Mesendoderm (in vitro differentiated cells): ENCODE results near the gene APOBEC3G.

Experiments
- DNase-seq: peaks from one replicate; pipeline ENCODE4 v3.0.0; 2013
- H2AK5ac ChIP-seq: 2 replicates; pipeline ENCODE4 v1.6.1; 2013; ENCODE audit warnings: low read length, inconsistent platforms
- H2BK120ac ChIP-seq: 2 replicates; pipeline ENCODE4 v1.6.1; 2013; ENCODE audit warnings: low read depth, mild to moderate bottlenecking, low read length, moderate library complexity, mixed read lengths
- H2BK15ac ChIP-seq: replicated peaks from 2 replicates; pipeline ENCODE4 v1.6.1; 2013; ENCODE audit warnings: low read depth, mild to moderate bottlenecking, moderate library complexity
- H2BK5ac ChIP-seq: 2 replicates; pipeline ENCODE4 v1.6.1; 2013; ENCODE audit warnings: low read length, inconsistent platforms
- H3K18ac ChIP-seq: 2 replicates; pipeline ENCODE4 v1.6.1; 2013; ENCODE audit warnings: mild to moderate bottlenecking, low read length, mixed read lengths
- H3K23ac ChIP-seq: one replicate; pipeline ENCODE4 v1.6.1; 2013; ENCODE audit warnings: low read length
- H3K27ac ChIP-seq: 2 replicates; pipeline ENCODE4 v1.5.1; 2013; ENCODE audit warnings: low read depth, mild to moderate bottlenecking, inconsistent platforms, low read length, moderate library complexity
- H3K27me3 ChIP-seq: 2 replicates; pipeline ENCODE4 v1.6.1; 2013; ENCODE audit warnings: low read length, control low read depth, mild to moderate bottlenecking, inconsistent platforms; ENCODE audit not compliant: insufficient read depth, poor library complexity
- H3K36me3 ChIP-seq: 2 replicates; pipeline ENCODE4 v1.6.1; 2013; ENCODE audit warnings: low read length, inconsistent platforms; ENCODE audit not compliant: control insufficient read depth, insufficient read depth
- H3K4ac ChIP-seq: one replicate; pipeline ENCODE4 v1.6.1; 2013; ENCODE audit warnings: low read depth, mild to moderate bottlenecking, low read length, moderate library complexity
- H3K4me1 ChIP-seq: 2 replicates; pipeline ENCODE4 v1.6.1; 2013; ENCODE audit warnings: low read depth, low read length, inconsistent platforms; ENCODE audit not compliant: control insufficient read depth
- H3K4me2 ChIP-seq: 2 replicates; pipeline ENCODE4 v1.6.1; 2013; ENCODE audit warnings: low read length
- H3K4me3 ChIP-seq: 2 replicates; pipeline ENCODE4 v1.5.1; 2013; ENCODE audit warnings: mild to moderate bottlenecking, low read length
- H3K56ac ChIP-seq: one replicate; pipeline ENCODE4 v1.6.1; 2013; ENCODE audit warnings: low read length
- H3K79me1 ChIP-seq: 2 replicates; pipeline ENCODE4 v1.6.1; 2013; ENCODE audit warnings: low read length, inconsistent platforms
- H3K79me2 ChIP-seq: 2 replicates; pipeline ENCODE4 v1.6.1; 2013; ENCODE audit warnings: mild to moderate bottlenecking, low read length; ENCODE audit not compliant: control insufficient read depth, insufficient read depth
- H3K9ac ChIP-seq: 2 replicates; pipeline ENCODE4 v1.6.1; 2013; ENCODE audit warnings: low read length, inconsistent platforms
- H4K5ac ChIP-seq: one replicate; pipeline ENCODE4 v1.6.1; 2013; ENCODE audit warnings: low read length
- H4K8ac ChIP-seq: one replicate; pipeline ENCODE4 v1.6.1; 2013; ENCODE audit warnings: low read depth, mild to moderate bottlenecking, control low read depth, low read length, moderate library complexity
- WGBS: extraction: QIAGEN DNeasy Blood & Tissue Kit; methylation state at CpG from one replicate; pipeline ENCODE4 v1.1.7; 2013; ENCODE audit warnings: low lambda C conversion rate, missing lambda C conversion rate; ENCODE audit not compliant: insufficient coverage; ENCODE audit errors: extremely low coverage; 5-methylcytosine and 5-hydroxymethylcytosine counted together

Gene APOBEC3G

DNA sequence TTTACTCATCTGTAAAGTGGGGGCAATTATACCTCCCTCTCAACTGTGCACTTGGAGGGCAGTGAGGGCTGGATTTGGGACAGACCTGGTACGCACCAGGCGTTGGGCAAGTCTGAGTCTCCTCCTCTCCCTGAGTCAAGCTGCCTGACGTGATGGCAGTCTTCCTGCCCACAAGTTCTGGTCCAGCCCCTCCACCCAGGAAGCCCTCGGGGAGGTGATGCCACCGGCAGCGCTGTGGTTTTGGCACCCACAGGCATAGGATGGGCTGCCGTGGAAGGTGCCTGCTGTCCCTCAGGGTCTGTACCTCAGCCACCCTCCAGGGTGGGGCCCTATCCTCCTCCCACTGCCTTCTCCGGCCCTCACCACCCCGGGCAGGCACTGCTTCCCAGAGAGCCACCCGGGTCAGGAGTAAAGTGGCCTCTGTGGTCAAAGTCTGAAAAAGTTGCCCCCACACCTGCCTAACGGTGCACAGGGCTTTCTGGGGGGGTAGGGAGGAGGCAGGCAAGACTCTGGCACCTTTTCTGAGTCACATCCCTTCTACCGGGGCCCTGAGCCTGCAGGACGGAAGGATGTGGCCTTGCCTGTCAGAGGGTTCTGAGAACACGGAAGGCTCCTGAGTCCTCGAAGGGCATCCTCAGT lies 13.5 kb downstream of the APOBEC3G start:
- no peak for DNase-seq

DNA sequence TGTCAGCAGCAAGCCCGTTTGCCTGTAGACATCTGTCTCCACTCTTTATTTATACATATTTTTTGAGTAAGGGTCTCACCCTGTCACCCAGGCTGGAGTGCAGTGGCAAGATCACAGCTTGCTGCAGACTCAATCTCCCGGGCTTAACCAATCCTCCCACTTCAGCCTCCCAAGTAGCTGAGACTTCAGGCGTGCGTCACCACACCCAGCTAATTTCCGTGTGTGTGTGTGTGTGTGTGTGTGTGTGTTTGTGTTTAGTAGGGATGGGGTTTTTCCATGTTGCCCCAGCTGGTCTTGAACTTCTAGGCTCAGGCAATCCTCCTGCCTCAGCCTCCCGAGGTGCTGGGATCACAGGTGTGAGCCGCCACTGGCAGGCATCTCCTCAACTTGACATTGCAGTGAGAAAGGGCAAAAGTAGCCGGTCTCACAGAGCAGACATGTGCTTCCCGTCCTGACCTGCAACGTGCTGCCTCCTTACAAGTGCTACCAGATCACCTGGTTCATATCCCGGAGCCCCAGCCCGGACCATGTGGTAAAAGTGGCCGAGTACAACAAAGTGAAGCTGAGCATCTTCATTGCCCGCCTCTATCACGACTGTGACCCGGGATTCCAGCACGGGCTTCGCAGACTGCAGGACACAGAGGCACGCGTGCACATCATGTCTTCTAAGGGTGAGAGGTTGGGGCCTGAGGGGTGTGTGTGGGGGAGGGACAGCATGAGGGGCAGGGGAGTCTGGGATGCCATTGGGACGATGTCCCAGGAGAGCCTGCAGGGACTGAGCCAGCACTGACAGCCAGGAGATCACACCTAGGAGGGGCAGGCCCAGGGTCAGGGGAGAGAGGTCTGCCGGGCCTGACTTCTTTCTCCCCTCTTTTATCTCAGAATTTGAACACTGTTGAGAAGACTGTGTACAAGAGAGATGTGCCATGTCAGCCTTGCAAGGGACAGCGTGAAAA lies 14.3 kb downstream of the APOBEC3G start:
- Histone ChIP-seq H2AK5ac (no peak overlapping the region), H3K56ac (peak overlapping the region; percentile 39), H3K79me2 (no peaks in the 10 kb centered on the region), H4K5ac (no peak overlapping the region), H3K27me3 (no peaks in the 10 kb centered on the region), H3K27ac (no peak overlapping the region), H3K4me2 (no peak overlapping the region), H3K79me1 (no peaks in the 10 kb centered on the region), H3K18ac (no peak overlapping the region), H2BK15ac (no peak overlapping the region), H3K36me3 (no peaks in the 10 kb centered on the region), H3K4ac (no peak overlapping the region), H2BK120ac (no peak overlapping the region), H4K8ac (no peak overlapping the region), H2BK5ac (no peak overlapping the region), H3K4me1 (peaks cover 2% of the 10 kb centered on the region), H3K9ac (no peak overlapping the region), H3K23ac (no peak overlapping the region), H3K4me3 (no peak overlapping the region)
- no peak for DNase-seq
- no CpG with 5 or more reads among the region's 23 CpGs for WGBS

More for the DNA sequence above, 13.5 kb downstream of the APOBEC3G start:
- WGBS = no CpG with 5 or more reads among the region's 15 CpGs
- Histone ChIP-seq H3K4me3 (no peak overlapping the region), H3K18ac (no peak overlapping the region), H3K56ac (no peak overlapping the region), H3K36me3 (no peaks in the 10 kb centered on the region), H2AK5ac (peak overlapping the region; percentile 65), H3K4me2 (no peak overlapping the region), H3K27ac (no peak overlapping the region), H3K79me2 (no peaks in the 10 kb centered on the region), H3K23ac (no peak overlapping the region), H3K4ac (no peak overlapping the region), H4K5ac (no peak overlapping the region), H3K27me3 (no peaks in the 10 kb centered on the region), H2BK15ac (no peak overlapping the region), H2BK120ac (no peak overlapping the region), H3K79me1 (no peaks in the 10 kb centered on the region), H3K4me1 (peaks cover 2% of the 10 kb centered on the region), H4K8ac (no peak overlapping the region), H2BK5ac (no peak overlapping the region), H3K9ac (no peak overlapping the region)

DNA sequence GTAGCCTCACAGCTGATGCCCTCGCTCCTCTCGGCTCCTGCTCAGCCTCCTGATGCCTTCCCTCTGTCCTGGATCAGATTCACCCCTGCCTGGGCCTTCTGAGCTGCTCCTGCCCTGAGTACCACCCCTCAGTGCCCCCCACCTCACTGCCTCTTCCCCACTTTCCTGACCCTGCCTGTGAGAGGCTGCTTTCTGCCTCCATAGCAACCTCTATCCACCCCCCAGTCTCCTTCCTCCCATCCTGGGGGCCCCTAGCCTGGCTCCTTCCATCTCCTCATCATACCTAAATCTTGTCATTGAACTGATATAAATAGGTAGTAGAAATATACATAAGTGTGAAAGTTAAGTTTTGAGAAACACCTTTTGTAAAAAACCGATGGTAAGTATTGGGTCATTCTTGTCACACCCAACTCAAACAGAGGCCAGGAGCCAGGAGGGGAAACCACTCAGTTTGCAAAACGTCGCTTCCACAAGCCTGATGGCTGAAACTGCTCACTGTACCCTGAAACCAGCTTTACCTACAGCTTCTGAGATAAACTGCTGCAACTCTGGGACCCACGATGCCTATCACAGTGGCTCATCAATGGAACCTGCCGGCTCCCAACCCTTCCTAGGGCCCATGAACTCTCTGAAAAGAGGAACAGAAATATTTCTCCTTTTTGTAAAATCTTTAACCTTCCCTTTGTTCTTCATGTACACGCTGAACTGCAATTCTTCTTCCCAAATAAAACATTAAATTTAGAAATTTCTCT lies 15.2 kb downstream of the APOBEC3G start:
- Histone ChIP-seq H2BK15ac (no peak overlapping the region), H2BK120ac (no peak overlapping the region), H3K27me3 (no peaks in the 10 kb centered on the region), H2AK5ac (no peak overlapping the region), H3K4me2 (no peak overlapping the region), H3K79me2 (no peaks in the 10 kb centered on the region), H4K8ac (no peak overlapping the region), H3K36me3 (no peaks in the 10 kb centered on the region), H3K79me1 (no peaks in the 10 kb centered on the region), H3K23ac (no peak overlapping the region), H3K27ac (no peak overlapping the region), H3K4ac (no peak overlapping the region), H3K18ac (no peak overlapping the region), H2BK5ac (no peak overlapping the region), H3K4me3 (no peak overlapping the region), H3K4me1 (peaks cover 2% of the 10 kb centered on the region), H3K9ac (no peak overlapping the region), H4K5ac (no peak overlapping the region), H3K56ac (peak overlapping the region; percentile 42)
- 100% methylated on average over 1 of the region's 8 CpGs for WGBS
- no peak for DNase-seq

DNA sequence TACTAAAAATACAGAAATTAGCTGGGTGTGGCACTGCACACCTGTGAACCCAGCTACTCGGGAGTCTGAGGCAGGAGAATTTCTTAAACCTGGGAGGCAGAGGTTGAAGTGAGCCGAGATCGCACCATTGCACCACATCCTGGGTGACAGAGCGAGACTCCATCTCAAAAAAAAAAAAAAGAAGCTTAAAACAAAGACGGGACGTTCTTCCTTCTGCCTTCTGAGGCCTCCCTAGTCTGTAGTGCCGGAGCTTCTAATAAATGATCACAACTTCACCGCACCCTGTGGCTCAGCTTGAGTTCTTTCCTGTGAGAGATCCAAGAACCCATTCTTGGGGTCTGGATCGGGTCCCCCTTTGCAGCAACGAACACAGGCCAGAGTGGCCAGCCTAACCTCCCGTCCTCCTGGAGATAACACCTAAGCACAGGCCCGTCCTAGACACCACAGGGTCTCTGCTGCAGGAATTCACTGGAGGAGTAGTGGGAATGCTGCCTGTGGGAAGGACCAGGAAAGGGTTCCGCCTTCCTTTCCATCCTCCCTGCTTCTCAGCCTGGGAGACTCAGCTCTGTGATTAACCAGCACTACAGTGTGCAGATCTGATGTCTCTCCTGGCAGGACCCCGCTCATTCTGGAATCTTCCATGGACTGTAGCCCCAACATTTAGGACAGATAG lies 17.8 kb downstream of the APOBEC3G start:
- Histone ChIP-seq H3K4me3 (no peak overlapping the region), H3K9ac (no peak overlapping the region), H4K8ac (no peak overlapping the region), H3K56ac (no peak overlapping the region), H3K4me1 (peaks cover 5% of the 10 kb centered on the region), H3K27me3 (no peaks in the 10 kb centered on the region), H3K18ac (no peak overlapping the region), H2BK15ac (no peak overlapping the region), H2BK5ac (no peak overlapping the region), H3K79me2 (no peaks in the 10 kb centered on the region), H3K79me1 (no peaks in the 10 kb centered on the region), H2BK120ac (no peak overlapping the region), H3K23ac (no peak overlapping the region), H3K4me2 (no peak overlapping the region), H3K4ac (no peak overlapping the region), H2AK5ac (no peak overlapping the region), H4K5ac (no peak overlapping the region), H3K27ac (no peak overlapping the region), H3K36me3 (no peaks in the 10 kb centered on the region)
- peak; percentile 64 for DNase-seq
- no CpG with 5 or more reads among the region's 14 CpGs for WGBS

- Histone ChIP-seq H3K4ac (no peak overlapping the region), H3K36me3 (no peaks in the 10 kb centered on the region), H2BK15ac (no peak overlapping the region), H4K5ac (no peak overlapping the region), H4K8ac (no peak overlapping the region), H2BK5ac (no peak overlapping the region), H2BK120ac (no peak overlapping the region), H3K4me3 (no peak overlapping the region), H3K23ac (no peak overlapping the region), H3K79me1 (no peaks in the 10 kb centered on the region), H3K18ac (no peak overlapping the region), H3K27ac (no peak overlapping the region), H3K79me2 (no peaks in the 10 kb centered on the region), H3K4me1 (peaks cover 5% of the 10 kb centered on the region), H3K9ac (no peak overlapping the region), H3K56ac (no peak overlapping the region), H3K27me3 (no peaks in the 10 kb centered on the region), H3K4me2 (no peak overlapping the region), H2AK5ac (peak overlapping the region; percentile 76)
- no CpG with 5 or more reads among the region's 3 CpGs for WGBS
- no peak for DNase-seq
Observed at GRCh38 chr22:39095971-39096370, 18.9 kb downstream of the APOBEC3G start.
